GM19193 (cell line): ENCODE results near the gene SLCO4A1.

Experiments
- POLR2A ChIP-seq: IDR thresholded peaks from 4 replicates; pipeline ENCODE4 v1.6.1; 2011; ENCODE audit not compliant: insufficient read depth, insufficient read length; ENCODE audit errors: extremely low read depth

Gene SLCO4A1

DNA sequence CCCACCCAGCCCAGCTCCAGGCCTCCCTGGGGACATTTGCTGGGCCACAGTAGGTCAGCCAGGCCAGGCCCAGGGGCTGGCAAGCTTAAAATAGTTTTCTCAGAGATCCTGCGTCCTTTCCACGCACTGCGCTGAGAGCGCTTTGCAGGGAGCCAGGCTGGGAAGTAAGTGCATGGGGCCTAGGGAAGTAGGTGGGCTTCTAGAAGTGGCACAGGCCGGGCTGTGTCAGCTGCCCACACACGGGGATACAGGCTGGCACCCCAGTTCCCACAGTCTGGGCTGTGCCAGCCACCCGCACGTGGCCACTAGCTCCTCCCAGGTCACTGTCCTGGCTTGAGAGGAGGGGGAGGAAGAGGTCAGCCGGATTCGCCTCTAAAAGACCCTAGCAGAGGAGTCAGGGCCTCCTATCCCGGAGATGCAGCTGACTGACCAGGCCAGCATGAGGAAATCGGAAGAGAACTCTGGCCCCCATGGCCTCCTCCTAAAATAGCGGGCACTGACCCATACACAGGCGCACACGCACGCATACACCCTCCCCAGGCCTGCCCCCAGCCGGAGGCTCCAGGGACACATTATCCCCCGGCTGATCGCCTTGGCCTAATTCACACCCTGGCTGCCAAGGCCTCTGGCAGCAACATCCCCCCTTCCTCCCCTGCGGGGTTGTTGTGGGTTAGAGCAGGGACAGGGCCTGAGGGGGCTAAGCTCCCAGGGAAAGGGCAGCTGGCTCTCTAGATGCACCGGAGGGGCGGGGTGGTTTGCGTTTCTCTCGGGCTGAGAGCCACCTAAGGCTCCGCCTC lies 5.4 kb downstream of the SLCO4A1 start:
- no peak for TF ChIP-seq POLR2A

DNA sequence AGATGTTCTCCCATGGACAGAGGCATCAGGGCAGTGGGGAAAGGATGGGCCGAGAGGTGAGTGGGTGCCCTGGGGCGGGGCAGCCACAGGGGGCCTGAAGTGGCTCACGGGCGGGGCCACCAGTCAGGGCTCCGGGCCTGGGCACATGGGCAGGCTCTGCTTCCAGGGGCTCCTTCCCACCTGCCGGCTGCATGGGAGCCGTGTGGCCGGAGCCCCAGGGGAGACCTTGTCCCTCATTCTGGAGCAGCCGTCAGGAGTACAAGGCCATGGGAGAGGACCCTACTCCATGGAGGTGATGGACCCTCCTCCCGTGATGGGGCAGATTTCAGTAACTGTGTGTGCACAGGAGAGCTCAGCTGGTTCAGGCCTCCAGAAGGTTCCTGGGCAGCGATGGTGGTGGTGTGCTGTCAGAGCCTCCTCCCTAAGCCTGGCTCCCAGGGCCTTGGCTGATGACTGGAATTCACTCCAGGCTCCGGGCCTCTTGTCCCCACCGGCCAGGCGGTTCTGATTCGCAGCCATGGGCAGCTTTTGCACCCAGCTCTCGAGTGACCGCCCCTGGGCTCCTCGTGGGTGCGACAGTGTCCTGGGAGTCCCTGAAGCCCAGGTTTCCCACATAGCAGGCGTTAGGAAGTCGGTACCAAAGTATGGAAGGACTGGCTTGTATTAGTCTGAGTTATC lies 6.2 kb downstream of the SLCO4A1 start:
- no peak for TF ChIP-seq POLR2A

DNA sequence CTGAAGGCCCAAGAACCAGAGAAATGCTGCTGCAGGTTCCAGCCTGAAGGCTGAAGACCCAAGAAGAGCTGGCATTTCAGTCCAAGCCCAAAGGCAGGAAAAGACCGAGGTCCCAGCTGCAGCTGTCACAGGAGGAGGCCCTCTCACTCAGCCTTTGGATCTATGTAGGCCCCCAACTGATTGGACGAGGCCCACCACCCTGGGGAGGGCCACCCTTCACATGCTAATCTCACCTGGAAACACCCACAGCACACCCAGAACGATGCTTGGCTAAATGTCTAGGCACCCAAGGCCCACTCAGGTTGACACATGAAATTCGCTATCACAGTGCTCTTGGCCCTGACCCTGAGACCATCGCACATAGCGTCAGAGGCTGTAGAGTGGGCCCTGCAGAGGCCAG lies 6.8 kb downstream of the SLCO4A1 start:
- no peak for TF ChIP-seq POLR2A

DNA sequence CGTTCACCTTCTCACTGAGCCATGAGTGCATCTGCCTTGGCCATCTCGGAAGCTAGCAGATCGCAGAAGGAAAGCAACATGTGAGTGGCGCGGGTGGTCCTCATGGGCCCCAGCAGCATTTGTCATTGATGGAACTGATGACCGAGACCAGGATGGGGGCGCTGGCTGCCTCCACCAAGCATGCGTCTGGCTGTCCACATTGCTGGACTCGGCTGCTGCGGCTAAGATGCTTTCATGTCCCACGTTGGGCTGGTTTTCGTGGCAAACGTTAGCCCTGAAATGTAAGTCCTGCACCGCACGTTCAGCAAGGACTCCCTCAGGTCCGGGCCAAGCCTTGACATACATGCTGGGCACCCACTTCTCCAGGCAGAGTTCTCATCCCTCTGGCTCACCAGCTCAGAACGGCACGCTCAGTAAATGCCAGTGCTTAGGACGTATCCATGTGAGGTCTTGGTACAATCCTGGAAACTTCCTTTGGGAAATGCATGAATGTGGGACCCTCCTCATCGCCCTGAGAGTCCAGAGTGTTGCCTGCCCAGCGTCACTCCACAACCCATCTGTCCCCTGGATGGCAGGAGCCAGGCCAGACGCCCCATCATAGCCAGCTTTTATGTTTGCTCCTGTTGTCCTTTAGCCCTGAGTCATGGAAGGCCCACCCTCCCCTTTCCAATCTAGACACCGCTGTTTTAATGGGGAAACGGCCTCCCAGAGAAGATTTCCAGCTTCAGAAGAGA lies 8.4 kb downstream of the SLCO4A1 start:
- no peak for TF ChIP-seq POLR2A

DNA sequence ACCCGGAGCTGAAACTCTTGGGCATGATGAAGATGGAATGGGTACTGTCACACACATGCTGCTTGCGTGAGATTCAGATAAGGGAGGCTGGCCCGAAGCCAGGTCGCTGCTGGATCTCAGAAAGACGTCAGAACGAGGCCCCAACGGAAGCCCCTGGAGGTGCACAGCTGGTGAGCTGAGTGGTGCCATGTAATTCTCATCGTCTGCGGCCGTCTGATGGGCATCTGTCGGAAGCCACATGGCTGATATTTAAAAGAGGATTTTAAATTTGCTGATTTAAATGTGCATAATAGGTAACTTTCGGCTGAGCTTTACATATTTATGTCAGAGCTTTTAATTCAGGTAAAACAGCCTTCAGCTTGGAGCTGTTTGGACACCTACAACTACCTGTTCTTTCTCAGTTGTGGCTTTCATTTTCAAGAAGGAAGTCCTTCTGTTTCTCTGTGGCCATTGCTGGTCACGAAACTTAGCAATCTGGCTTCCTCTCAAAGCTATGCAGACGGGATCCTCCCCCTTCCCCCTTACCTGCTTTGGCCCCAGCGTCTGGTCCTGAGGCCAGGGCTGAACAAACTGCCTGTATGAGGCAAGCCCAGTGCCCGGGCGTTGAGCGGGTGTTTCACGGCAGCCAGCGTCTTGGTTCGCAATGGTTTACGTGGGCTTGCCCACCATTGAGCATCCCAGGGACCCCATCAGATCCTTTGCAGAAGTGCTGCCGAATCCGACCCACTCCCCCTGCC lies 9.2 kb downstream of the SLCO4A1 start:
- peak; percentile 38 for TF ChIP-seq POLR2A

DNA sequence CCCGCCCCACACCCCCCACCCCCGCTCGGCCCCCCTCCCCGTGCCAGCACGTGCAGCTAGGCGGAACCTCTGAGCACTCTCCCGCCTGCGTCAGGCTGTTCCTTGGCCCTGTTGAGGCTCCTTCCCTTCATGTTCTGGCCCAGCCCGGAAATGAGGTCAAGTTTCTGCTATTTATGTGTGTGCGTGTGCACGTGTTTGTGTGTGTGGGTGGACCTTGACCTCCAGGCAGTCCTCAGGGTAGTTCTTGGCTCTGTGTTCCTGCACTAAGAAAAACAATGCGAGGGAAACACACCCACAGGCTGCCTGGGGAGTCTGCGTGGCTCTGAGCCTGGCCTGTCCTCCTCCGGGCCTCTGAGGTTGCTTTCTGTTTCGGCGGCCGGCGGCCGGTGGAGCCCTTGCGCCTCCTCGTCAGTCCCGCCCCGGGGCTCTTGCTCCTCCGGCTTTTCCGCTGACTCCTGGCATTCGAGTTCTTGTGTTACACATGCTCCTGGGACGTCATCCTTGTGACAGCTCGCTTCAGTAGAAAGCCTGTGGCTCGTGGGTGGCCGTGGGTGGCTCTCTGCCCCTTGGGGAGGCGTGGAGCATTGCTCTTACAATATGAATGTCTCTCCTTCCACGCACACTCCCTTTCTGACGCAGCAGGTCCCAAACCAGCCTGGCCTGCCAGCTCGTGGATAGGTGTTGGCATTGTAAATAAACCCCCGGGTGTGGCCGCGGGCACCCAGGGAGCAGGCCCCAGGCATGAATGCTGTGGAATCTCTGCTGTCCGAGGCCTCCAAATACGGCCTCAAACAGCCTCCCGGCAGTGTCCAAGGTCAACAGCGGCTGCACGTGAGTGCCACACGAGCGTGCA lies 10.0 kb downstream of the SLCO4A1 start:
- TF ChIP-seq POLR2A, result peak; percentile 63

DNA sequence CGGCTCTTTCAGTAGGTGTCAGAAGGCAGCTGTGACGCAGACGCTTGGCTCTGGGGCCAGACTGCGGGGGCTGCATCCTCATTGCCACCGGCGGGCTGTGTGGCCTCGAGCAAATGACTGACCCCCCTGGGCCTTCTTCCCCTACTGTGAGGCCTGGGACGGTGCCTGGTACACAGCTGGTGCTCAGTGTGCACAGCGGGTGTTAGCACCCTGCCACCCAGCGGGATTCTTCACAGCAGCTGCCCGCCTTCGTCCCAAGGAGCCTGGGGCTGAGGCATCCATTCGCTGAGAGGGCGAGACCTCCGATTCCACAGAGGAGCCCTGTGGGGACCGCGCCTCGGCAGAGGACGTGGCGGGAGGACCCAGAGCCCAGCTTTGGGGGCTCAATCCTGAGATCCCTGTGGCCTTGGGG lies 10.6 kb downstream of the SLCO4A1 start:
- no peak for TF ChIP-seq POLR2A

DNA sequence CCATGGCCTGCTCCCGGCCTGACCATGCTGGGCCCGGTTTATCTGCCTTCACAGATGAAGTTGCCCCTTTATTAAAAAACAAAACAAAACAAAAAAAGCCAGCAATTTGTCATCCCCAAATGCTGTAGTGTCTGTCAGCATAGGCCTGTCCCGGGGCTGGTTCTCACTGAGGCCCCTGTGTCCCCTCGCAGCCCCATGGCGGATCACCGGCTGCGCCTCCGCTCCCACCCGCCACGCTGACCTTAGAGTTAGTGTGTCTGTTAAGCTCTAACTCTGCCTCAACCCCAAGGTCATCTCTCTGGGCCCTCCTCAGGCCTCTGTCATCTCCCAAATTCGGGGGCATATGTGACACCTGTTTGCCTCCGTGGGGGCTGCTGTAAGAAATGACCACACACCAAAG lies 11.1 kb downstream of the SLCO4A1 start:
- no peak for TF ChIP-seq POLR2A

DNA sequence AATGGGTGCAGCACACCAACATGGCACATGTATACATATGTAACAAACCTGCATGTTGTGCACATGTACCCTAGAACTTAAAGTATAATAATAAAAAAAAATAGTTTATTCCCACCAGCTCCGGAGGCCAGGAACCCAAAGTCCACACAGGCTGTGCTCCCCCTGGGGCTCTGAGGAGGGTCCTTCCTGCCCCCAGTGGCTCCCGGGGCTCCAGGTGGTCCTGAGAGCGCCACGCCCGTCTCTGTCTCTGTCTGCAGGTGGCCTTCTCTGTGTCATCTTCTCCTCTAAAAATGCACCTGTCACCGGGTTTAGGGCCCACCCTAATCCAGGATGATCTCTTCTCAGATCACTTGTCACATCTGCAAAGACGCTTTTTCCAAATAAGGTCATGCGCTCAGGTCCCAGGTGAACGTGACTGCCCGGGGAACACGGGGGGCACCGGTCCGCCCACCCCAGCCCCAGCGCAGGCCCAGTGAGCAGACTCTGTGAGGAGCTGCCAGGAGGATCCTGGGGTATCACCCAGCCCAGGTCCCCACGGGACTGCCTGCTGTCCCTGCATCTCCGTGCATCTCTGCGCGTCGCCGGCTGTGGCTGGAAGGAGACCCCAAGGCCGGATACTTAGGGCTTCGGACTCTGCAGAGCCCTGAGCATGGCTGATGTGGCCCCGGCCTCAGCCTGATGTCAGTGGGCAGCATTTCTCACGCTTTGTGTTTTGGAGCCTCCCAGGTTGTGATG lies 11.8 kb downstream of the SLCO4A1 start:
- TF ChIP-seq POLR2A, result no peak

DNA sequence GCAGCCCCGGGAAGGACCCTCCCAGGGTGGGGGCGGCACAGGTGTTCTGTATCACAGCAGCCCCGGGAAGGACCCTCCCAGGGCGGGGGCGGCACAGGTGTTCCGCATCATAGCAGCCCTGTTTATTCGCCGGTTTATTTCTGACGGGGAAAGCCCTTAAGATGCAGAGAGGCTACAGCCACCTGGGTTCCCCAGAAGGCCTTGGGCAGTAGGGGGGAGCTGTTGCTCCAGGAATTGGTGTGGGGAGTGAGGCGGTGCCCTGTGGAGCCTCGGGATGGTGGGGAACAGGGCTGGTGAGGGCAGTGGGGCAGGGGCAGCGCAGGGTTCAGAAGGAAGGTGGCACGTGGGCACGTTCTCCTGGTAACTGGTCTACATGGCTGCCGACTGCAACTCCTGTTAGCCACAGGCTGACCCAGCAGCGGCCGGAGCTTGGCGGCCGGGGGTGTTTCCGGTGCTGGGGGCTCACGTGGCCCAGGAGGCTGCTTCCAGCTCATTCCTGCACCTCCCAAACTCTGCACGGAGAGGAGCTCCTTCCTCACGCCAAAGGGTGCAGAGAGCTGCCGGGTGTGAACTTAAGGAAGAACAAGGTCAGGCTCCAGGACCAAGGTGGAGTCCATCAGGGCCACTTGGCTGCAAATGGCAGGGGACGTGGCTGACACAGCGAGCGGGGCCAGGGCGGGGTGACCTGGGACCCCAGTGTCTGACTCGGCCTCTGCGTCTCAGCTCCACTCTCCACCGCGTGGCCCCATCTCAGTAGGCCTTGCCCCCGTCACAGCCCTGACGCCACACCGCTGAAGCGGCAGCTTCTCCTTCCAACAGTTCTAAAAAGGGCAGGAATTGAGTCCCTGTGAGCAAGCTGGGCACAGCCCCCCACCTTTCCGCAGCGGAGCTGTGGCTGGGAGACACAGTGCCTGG lies 13.2 kb downstream of the SLCO4A1 start:
- TF ChIP-seq POLR2A, result no peak

DNA sequence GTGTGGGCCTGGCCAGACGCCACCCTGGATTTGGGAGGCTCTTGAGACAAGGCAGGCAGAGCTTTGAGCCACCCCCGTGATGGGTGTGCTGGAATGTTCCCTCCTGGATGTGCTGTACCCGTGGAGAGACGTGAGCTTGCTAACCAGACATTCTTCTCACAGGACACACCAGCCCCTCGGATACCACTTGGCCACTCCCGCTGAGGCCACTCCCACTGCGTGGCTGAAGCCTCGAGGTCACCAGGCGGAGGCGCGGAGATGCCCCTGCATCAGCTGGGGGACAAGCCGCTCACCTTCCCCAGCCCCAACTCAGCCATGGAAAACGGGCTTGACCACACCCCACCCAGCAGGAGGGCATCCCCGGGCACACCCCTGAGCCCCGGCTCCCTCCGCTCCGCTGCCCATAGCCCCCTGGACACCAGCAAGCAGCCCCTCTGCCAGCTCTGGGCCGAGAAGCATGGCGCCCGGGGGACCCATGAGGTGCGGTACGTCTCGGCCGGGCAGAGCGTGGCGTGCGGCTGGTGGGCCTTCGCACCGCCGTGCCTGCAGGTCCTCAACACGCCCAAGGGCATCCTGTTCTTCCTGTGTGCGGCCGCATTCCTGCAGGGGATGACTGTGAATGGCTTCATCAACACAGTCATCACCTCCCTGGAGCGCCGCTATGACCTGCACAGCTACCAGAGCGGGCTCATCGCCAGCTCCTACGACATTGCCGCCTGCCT lies 14.1 kb downstream of the SLCO4A1 start:
- TF ChIP-seq POLR2A, result no peak
